Measurements from ENCODE around the gene CABP7. TPM values are rescaled to one million over a fixed set of nuclear protein-coding genes. Genes with fewer than 3 reads are reported as not detected.

The CABP7 gene
- total and polyA plus RNA-seq, 2 experiments from 2014 or later = 0.06 to 0.24 TPM

DNA sequence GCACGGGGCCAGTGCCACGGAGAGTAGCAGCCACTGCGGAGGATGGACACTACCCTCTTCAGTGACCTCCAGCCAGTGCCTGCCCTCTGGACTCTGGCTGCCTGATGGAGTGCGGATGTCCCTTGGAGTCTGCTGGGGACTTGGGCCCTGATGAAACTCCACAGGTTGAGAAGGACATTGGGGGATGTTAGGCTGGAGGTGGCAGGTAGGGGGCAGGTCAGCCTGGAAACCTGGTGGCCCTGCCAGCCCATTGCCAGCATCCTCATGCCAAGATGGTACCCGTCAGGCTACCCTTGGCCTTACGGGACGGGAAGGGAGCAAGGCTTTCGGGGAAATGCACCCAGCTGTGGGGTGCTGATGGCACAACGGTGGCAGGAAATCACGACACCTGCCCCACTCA is 4.0 kb downstream of the CABP7 start:
- Histone ChIP-seq H3K79me2 (replicated peaks; ENCODE audit: insufficient read depth) (no peaks in the 10 kb centered on the region), H3K4me2 (no peak overlapping the region), H2AFZ (no peak overlapping the region), H4K20me1 (replicated peaks; ENCODE audit: insufficient read depth) (no peaks in the 10 kb centered on the region), H3K4me3 (no peak overlapping the region), H3K27me3 (ENCODE audit: insufficient read depth) (peaks cover 35% of the 10 kb centered on the region), H3K36me3 (ENCODE audit: insufficient read depth) (no peaks in the 10 kb centered on the region), H3F3A (replicated peaks; ENCODE audit: low read depth) (peaks cover 3% of the 10 kb centered on the region; the same call in 1 of the 2 replicates), H3K9me2 (ENCODE audit: insufficient read depth) (no peaks in the 10 kb centered on the region), H3K4me1 (ENCODE audit: insufficient read depth) (no peaks in the 10 kb centered on the region; the same call in 1 of the 2 replicates), H3K27ac (ENCODE audit: low read depth) (no peak overlapping the region)
- H3K36me3 Mint-ChIP-seq (ENCODE audit: low read depth) = no peaks in the 10 kb centered on the region
- no peak for ATAC-seq
- H3K27ac Mint-ChIP-seq = no peak overlapping the region
- TF ChIP-seq ZNF331 (CRISPR knock-in tag; IDR thresholded peaks at IDR 0.05; ENCODE audit: low read depth) = no peak
- TF ChIP-seq, protein P1, sequence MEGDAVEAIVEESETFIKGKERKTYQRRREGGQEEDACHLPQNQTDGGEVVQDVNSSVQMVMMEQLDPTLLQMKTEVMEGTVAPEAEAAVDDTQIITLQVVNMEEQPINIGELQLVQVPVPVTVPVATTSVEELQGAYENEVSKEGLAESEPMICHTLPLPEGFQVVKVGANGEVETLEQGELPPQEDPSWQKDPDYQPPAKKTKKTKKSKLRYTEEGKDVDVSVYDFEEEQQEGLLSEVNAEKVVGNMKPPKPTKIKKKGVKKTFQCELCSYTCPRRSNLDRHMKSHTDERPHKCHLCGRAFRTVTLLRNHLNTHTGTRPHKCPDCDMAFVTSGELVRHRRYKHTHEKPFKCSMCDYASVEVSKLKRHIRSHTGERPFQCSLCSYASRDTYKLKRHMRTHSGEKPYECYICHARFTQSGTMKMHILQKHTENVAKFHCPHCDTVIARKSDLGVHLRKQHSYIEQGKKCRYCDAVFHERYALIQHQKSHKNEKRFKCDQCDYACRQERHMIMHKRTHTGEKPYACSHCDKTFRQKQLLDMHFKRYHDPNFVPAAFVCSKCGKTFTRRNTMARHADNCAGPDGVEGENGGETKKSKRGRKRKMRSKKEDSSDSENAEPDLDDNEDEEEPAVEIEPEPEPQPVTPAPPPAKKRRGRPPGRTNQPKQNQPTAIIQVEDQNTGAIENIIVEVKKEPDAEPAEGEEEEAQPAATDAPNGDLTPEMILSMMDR (conservative IDR thresholded peaks at IDR 0.05; ENCODE audit: low read depth in 2 of 2) = peak in 1 of 2 experiments; percentile 11; a peak in 1 of 4 replicates
- TF ChIP-seq, protein P2, sequence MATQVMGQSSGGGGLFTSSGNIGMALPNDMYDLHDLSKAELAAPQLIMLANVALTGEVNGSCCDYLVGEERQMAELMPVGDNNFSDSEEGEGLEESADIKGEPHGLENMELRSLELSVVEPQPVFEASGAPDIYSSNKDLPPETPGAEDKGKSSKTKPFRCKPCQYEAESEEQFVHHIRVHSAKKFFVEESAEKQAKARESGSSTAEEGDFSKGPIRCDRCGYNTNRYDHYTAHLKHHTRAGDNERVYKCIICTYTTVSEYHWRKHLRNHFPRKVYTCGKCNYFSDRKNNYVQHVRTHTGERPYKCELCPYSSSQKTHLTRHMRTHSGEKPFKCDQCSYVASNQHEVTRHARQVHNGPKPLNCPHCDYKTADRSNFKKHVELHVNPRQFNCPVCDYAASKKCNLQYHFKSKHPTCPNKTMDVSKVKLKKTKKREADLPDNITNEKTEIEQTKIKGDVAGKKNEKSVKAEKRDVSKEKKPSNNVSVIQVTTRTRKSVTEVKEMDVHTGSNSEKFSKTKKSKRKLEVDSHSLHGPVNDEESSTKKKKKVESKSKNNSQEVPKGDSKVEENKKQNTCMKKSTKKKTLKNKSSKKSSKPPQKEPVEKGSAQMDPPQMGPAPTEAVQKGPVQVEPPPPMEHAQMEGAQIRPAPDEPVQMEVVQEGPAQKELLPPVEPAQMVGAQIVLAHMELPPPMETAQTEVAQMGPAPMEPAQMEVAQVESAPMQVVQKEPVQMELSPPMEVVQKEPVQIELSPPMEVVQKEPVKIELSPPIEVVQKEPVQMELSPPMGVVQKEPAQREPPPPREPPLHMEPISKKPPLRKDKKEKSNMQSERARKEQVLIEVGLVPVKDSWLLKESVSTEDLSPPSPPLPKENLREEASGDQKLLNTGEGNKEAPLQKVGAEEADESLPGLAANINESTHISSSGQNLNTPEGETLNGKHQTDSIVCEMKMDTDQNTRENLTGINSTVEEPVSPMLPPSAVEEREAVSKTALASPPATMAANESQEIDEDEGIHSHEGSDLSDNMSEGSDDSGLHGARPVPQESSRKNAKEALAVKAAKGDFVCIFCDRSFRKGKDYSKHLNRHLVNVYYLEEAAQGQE (IDR thresholded peaks at IDR 0.05; ENCODE audit: unreplicated experiment) = no peak
- TF ChIP-seq, protein P3, sequence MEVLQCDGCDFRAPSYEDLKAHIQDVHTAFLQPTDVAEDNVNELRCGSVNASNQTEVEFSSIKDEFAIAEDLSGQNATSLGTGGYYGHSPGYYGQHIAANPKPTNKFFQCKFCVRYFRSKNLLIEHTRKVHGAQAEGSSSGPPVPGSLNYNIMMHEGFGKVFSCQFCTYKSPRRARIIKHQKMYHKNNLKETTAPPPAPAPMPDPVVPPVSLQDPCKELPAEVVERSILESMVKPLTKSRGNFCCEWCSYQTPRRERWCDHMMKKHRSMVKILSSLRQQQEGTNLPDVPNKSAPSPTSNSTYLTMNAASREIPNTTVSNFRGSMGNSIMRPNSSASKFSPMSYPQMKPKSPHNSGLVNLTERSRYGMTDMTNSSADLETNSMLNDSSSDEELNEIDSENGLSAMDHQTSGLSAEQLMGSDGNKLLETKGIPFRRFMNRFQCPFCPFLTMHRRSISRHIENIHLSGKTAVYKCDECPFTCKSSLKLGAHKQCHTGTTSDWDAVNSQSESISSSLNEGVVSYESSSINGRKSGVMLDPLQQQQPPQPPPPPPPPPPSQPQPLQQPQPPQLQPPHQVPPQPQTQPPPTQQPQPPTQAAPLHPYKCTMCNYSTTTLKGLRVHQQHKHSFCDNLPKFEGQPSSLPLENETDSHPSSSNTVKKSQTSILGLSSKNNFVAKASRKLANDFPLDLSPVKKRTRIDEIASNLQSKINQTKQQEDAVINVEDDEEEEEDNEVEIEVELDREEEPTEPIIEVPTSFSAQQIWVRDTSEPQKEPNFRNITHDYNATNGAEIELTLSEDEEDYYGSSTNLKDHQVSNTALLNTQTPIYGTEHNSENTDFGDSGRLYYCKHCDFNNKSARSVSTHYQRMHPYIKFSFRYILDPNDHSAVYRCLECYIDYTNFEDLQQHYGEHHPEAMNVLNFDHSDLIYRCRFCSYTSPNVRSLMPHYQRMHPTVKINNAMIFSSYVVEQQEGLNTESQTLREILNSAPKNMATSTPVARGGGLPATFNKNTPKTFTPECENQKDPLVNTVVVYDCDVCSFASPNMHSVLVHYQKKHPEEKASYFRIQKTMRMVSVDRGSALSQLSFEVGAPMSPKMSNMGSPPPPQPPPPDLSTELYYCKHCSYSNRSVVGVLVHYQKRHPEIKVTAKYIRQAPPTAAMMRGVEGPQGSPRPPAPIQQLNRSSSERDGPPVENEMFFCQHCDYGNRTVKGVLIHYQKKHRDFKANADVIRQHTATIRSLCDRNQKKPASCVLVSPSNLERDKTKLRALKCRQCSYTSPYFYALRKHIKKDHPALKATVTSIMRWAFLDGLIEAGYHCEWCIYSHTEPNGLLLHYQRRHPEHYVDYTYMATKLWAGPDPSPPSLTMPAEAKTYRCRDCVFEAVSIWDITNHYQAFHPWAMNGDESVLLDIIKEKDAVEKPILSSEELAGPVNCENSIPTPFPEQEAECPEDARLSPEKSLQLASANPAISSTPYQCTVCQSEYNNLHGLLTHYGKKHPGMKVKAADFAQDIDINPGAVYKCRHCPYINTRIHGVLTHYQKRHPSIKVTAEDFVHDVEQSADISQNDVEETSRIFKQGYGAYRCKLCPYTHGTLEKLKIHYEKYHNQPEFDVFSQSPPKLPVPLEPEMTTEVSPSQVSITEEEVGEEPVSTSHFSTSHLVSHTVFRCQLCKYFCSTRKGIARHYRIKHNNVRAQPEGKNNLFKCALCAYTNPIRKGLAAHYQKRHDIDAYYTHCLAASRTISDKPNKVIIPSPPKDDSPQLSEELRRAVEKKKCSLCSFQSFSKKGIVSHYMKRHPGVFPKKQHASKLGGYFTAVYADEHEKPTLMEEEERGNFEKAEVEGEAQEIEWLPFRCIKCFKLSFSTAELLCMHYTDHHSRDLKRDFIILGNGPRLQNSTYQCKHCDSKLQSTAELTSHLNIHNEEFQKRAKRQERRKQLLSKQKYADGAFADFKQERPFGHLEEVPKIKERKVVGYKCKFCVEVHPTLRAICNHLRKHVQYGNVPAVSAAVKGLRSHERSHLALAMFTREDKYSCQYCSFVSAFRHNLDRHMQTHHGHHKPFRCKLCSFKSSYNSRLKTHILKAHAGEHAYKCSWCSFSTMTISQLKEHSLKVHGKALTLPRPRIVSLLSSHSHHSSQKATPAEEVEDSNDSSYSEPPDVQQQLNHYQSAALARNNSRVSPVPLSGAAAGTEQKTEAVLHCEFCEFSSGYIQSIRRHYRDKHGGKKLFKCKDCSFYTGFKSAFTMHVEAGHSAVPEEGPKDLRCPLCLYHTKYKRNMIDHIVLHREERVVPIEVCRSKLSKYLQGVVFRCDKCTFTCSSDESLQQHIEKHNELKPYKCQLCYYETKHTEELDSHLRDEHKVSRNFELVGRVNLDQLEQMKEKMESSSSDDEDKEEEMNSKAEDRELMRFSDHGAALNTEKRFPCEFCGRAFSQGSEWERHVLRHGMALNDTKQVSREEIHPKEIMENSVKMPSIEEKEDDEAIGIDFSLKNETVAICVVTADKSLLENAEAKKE (CRISPR knock-in tag; IDR thresholded peaks at IDR 0.05) = no peak
- no peak for DNase-seq (ENCODE audit: low spot score)
- no peaks in the 10 kb centered on the region for H3K9me3 Mint-ChIP-seq
- peaks cover 30% of the 10 kb centered on the region for H3K27me3 Mint-ChIP-seq (ENCODE audit: insufficient read depth, low read depth, poor library complexity)
- no peak overlapping the region for H3K4me3 Mint-ChIP-seq
- H3K4me1 Mint-ChIP-seq = peaks cover 13% of the 10 kb centered on the region; the same call in 2 of the 3 replicates
